ENCODE results near the gene KLHL13.
"Not testable (repeated sequence)": the region's sequence is repeated elsewhere in the genome, so short reads cannot be mapped to it uniquely, and the experiment has no call there.

The KLHL13 gene

DNA sequence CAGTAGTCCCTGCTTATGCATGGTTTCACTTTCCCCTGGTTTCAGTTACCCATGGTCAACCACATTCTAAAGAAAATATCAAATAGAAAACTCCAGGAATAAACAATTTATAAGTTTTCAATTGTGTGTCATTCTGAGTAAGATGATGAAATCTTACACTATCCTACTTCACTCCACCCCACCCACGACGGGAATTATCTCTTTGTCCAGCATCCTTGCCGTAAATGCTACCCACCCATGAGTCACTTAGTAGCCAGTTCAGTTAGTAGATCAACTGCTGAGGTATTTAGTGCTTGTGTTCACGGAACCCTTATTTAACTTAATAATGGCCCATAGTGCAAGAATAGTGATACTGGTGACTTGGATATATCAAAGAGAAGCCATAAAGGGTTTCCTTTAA lies 91.4 kb downstream of the KLHL13 start:
- ATAC-seq: no peak
- no peak for TF ChIP-seq ZFP30 (CRISPR knock-in tag; IDR thresholded peaks at IDR 0.05)

DNA sequence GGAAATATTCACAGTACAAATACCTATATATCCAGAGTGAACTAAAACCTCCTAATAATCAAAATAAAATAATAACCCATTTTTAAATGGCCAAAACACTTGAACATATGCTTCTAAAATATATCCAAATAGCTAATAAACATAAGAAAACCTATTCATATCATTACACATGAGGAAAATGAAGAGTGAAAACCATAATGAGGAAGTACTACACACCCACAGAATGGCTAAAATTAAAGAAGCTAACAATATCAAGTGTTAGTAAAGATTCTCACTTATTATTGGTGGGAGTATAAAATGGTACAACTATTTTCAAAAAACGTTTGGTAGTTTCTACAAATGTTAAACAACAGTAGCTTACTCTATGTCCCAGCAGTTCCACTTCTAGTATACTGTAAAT lies 92.1 kb downstream of the KLHL13 start:
- ATAC-seq: no peak
- TF ChIP-seq, protein P1, sequence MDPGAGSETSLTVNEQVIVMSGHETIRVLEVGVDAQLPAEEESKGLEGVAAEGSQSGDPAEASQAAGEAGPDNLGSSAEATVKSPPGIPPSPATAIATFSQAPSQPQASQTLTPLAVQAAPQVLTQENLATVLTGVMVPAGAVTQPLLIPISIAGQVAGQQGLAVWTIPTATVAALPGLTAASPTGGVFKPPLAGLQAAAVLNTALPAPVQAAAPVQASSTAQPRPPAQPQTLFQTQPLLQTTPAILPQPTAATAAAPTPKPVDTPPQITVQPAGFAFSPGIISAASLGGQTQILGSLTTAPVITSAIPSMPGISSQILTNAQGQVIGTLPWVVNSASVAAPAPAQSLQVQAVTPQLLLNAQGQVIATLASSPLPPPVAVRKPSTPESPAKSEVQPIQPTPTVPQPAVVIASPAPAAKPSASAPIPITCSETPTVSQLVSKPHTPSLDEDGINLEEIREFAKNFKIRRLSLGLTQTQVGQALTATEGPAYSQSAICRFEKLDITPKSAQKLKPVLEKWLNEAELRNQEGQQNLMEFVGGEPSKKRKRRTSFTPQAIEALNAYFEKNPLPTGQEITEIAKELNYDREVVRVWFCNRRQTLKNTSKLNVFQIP (CRISPR knock-in tag; IDR thresholded peaks at IDR 0.05; ENCODE audit: borderline replicate concordance, low read depth): no peak
- TF ChIP-seq ZNF8 (CRISPR knock-in tag; IDR thresholded peaks at IDR 0.05): no peak
- TF ChIP-seq, protein P2, sequence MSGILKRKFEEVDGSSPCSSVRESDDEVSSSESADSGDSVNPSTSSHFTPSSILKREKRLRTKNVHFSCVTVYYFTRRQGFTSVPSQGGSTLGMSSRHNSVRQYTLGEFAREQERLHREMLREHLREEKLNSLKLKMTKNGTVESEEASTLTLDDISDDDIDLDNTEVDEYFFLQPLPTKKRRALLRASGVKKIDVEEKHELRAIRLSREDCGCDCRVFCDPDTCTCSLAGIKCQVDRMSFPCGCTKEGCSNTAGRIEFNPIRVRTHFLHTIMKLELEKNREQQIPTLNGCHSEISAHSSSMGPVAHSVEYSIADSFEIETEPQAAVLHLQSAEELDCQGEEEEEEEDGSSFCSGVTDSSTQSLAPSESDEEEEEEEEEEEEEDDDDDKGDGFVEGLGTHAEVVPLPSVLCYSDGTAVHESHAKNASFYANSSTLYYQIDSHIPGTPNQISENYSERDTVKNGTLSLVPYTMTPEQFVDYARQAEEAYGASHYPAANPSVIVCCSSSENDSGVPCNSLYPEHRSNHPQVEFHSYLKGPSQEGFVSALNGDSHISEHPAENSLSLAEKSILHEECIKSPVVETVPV (CRISPR knock-in tag; IDR thresholded peaks at IDR 0.05): no peak
- no peak for TF ChIP-seq TCF4 (CRISPR knock-in tag; IDR thresholded peaks at IDR 0.05; ENCODE audit: borderline replicate concordance)
- TF ChIP-seq, protein P3, sequence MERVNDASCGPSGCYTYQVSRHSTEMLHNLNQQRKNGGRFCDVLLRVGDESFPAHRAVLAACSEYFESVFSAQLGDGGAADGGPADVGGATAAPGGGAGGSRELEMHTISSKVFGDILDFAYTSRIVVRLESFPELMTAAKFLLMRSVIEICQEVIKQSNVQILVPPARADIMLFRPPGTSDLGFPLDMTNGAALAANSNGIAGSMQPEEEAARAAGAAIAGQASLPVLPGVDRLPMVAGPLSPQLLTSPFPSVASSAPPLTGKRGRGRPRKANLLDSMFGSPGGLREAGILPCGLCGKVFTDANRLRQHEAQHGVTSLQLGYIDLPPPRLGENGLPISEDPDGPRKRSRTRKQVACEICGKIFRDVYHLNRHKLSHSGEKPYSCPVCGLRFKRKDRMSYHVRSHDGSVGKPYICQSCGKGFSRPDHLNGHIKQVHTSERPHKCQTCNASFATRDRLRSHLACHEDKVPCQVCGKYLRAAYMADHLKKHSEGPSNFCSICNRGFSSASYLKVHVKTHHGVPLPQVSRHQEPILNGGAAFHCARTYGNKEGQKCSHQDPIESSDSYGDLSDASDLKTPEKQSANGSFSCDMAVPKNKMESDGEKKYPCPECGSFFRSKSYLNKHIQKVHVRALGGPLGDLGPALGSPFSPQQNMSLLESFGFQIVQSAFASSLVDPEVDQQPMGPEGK (CRISPR knock-in tag; IDR thresholded peaks at IDR 0.05; ENCODE audit: borderline replicate concordance): no peak
- no peak for TF ChIP-seq SNAI2 (CRISPR knock-in tag; IDR thresholded peaks at IDR 0.05)
- no peak for TF ChIP-seq ARNTL (CRISPR knock-in tag; IDR thresholded peaks at IDR 0.05; ENCODE audit: borderline replicate concordance, low read depth)
- TF ChIP-seq, protein P4, sequence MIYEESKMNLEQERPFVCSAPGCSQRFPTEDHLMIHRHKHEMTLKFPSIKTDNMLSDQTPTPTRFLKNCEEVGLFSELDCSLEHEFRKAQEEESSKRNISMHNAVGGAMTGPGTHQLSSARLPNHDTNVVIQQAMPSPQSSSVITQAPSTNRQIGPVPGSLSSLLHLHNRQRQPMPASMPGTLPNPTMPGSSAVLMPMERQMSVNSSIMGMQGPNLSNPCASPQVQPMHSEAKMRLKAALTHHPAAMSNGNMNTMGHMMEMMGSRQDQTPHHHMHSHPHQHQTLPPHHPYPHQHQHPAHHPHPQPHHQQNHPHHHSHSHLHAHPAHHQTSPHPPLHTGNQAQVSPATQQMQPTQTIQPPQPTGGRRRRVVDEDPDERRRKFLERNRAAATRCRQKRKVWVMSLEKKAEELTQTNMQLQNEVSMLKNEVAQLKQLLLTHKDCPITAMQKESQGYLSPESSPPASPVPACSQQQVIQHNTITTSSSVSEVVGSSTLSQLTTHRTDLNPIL (CRISPR knock-in tag; IDR thresholded peaks at IDR 0.05; ENCODE audit: low read depth): no peak
- TF ChIP-seq BACH2 (CRISPR knock-in tag; IDR thresholded peaks at IDR 0.05; ENCODE audit: borderline replicate concordance): no peak
- no peak for TF ChIP-seq ESRRG (CRISPR knock-in tag; IDR thresholded peaks at IDR 0.05)
- TF ChIP-seq TOX (CRISPR knock-in tag; IDR thresholded peaks at IDR 0.05; ENCODE audit: borderline replicate concordance): no peak
- TF ChIP-seq ZC3H10 (CRISPR knock-in tag; IDR thresholded peaks at IDR 0.05): no peak
- no peak for TF ChIP-seq OSR1 (CRISPR knock-in tag; IDR thresholded peaks at IDR 0.05)
- no peak for TF ChIP-seq RARB (CRISPR knock-in tag; IDR thresholded peaks at IDR 0.05)

DNA sequence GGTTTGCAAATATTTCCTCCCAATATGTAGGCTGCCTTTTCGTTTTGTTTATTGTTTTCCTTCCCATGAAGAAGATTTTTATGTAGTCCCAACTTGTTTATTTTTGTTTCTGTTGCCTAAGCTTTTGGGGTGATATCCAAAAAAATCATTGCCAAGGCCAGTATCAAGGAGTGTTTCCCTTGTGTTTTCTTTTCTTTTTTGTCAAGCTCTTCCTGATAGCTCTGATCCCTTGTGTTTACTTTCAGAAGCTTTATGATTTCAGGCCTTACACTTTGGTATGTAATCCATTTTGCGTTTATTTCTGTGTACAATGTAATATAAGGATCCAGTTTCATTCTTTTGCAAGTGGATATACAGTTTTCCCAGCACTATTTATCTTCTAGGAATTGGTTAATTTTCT lies 93.9 kb downstream of the KLHL13 start:
- no peak for ATAC-seq
- TF ChIP-seq OSR1 (CRISPR knock-in tag; IDR thresholded peaks at IDR 0.05) (no peak), GLIS3 (CRISPR knock-in tag; IDR thresholded peaks at IDR 0.05) (no peak), ZFP30 (CRISPR knock-in tag; IDR thresholded peaks at IDR 0.05) (no peak), ZNF70 (CRISPR knock-in tag; IDR thresholded peaks at IDR 0.05) (no peak), ZNF565 (CRISPR knock-in tag; conservative IDR thresholded peaks at IDR 0.05; ENCODE audit: low read depth) (no peak), ZNF8 (CRISPR knock-in tag; IDR thresholded peaks at IDR 0.05) (no peak), ZC3H10 (CRISPR knock-in tag; IDR thresholded peaks at IDR 0.05) (no peak)
- TF ChIP-seq, protein P4 (CRISPR knock-in tag; IDR thresholded peaks at IDR 0.05; ENCODE audit: low read depth): no peak

DNA sequence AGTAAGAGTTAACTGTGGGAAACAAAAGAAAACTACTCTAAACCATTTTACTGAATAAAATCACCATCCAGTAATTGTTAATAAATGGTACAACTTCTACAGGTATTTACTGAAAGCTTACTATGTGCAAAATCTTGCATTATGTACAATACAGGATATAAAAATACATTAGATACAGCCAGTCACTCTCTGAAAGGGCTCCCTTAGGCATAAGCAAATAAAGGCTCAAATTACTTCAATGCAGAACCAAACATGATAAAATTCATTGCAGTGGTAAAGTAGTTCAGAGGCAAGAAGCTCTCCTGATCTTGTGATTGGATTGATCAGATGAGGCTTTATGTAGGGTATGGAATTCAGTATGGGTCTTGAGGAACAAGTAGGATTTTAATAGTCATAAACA lies 100.2 kb downstream of the KLHL13 start:
- no peak for TF ChIP-seq GLIS3 (CRISPR knock-in tag; IDR thresholded peaks at IDR 0.05)
- no peak for TF ChIP-seq CSDC2 (CRISPR knock-in tag; IDR thresholded peaks at IDR 0.05)
- TF ChIP-seq ZNF565 (CRISPR knock-in tag; conservative IDR thresholded peaks at IDR 0.05; ENCODE audit: low read depth): no peak
- TF ChIP-seq ZNF70 (CRISPR knock-in tag; IDR thresholded peaks at IDR 0.05): no peak
- TF ChIP-seq, protein P4 (CRISPR knock-in tag; IDR thresholded peaks at IDR 0.05; ENCODE audit: low read depth): no peak
- no peak for TF ChIP-seq ZFP30 (CRISPR knock-in tag; IDR thresholded peaks at IDR 0.05)
- TF ChIP-seq ZC3H10 (CRISPR knock-in tag; IDR thresholded peaks at IDR 0.05): no peak
- TF ChIP-seq ISL1 (CRISPR knock-in tag; IDR thresholded peaks at IDR 0.05): no peak
- no peak for TF ChIP-seq RARB (CRISPR knock-in tag; IDR thresholded peaks at IDR 0.05)
- TF ChIP-seq TCF4 (CRISPR knock-in tag; IDR thresholded peaks at IDR 0.05; ENCODE audit: borderline replicate concordance): no peak
- TF ChIP-seq TOX (CRISPR knock-in tag; IDR thresholded peaks at IDR 0.05; ENCODE audit: borderline replicate concordance): no peak
- TF ChIP-seq PPARA (CRISPR knock-in tag; IDR thresholded peaks at IDR 0.05; ENCODE audit: borderline replicate concordance): no peak
- TF ChIP-seq, protein P5, sequence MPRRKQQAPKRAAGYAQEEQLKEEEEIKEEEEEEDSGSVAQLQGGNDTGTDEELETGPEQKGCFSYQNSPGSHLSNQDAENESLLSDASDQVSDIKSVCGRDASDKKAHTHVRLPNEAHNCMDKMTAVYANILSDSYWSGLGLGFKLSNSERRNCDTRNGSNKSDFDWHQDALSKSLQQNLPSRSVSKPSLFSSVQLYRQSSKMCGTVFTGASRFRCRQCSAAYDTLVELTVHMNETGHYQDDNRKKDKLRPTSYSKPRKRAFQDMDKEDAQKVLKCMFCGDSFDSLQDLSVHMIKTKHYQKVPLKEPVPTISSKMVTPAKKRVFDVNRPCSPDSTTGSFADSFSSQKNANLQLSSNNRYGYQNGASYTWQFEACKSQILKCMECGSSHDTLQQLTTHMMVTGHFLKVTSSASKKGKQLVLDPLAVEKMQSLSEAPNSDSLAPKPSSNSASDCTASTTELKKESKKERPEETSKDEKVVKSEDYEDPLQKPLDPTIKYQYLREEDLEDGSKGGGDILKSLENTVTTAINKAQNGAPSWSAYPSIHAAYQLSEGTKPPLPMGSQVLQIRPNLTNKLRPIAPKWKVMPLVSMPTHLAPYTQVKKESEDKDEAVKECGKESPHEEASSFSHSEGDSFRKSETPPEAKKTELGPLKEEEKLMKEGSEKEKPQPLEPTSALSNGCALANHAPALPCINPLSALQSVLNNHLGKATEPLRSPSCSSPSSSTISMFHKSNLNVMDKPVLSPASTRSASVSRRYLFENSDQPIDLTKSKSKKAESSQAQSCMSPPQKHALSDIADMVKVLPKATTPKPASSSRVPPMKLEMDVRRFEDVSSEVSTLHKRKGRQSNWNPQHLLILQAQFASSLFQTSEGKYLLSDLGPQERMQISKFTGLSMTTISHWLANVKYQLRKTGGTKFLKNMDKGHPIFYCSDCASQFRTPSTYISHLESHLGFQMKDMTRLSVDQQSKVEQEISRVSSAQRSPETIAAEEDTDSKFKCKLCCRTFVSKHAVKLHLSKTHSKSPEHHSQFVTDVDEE (CRISPR knock-in tag; IDR thresholded peaks at IDR 0.05): no peak
- TF ChIP-seq SNAI2 (CRISPR knock-in tag; IDR thresholded peaks at IDR 0.05): no peak
- no peak for ATAC-seq

DNA sequence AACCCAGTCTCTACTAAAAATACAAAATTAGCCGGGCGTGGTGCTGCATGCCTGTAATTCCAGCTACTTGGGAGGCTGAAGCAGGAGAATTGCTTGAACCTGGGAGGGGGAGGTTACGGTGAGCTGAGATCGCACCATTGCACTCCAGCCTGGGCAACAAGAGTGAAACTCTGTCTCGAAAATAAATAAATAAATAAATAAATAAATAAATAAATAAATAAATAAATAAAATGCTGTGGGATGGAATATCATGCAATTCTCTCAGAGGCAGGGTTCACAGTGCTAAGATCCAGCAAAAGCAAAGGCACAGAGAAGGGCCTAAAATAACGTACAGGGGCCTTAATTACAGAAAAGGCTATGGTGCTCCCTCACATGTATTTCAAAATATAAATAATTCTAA lies 114.2 kb downstream of the KLHL13 start:
- ATAC-seq: not testable (repeated sequence)
